IMR-90 (cell line): ENCODE measurements around the gene MRPL21. TPM values are rescaled to one million over a fixed set of nuclear protein-coding genes. Genes with fewer than 3 reads are reported as not detected.

ENCODE experiments used
- ATAC-seq: fragments of 200-7000 bp; cut with Tn5 transposase; 2 replicates; pipeline ENCODE4 v1.9.1; 2020; ENCODE audit warnings: low read depth, mild to moderate bottlenecking, moderate library complexity
- BruUV-seq: library from RNA; stranded (reverse); fragments of 400-500 nt; replicated peaks from 2 replicates; lab custom pipeline; 2021; lab: Mats Ljungman, UMichigan
- CTCF ChIA-PET: fragments of 300-600 bp; formaldehyde crosslinking; extraction: SDS; loops from one replicate; lab custom pipeline; 2021; ENCODE audit warnings: antibody characterized with exemption; lab: Yijun Ruan, JAX
- POLR2A ChIA-PET: fragments of 300-600 bp; sonication (Branson Sonifier 250); formaldehyde crosslinking; loops from one replicate; lab custom pipeline; 2022; ENCODE audit warnings: antibody characterized with exemption; ENCODE audit not compliant: unreplicated experiment; lab: Charles Lee
- DNase-seq: peaks from one replicate; pipeline ENCODE4 v3.0.0; 2013
- H2AFZ ChIP-seq: replicated peaks from 2 replicates; pipeline ENCODE3; 2013; ENCODE audit warnings: low read length, mild to moderate bottlenecking; ENCODE audit not compliant: poor library complexity
- H2AK5ac ChIP-seq: 2 replicates; pipeline ENCODE4 v1.6.1; 2013; ENCODE audit warnings: low read depth, low read length, inconsistent platforms
- H2AK9ac ChIP-seq: replicated peaks from 2 replicates; pipeline ENCODE3; 2013; ENCODE audit warnings: mild to moderate bottlenecking, low read depth, low read length, moderate library complexity; ENCODE audit not compliant: poor library complexity
- H2BK120ac ChIP-seq: 2 replicates; pipeline ENCODE4 v1.6.1; 2013; ENCODE audit warnings: low read depth, low read length, inconsistent platforms
- H2BK15ac ChIP-seq: 3 replicates; pipeline ENCODE4 v1.6.1; 2013; ENCODE audit warnings: low read depth, low read length, inconsistent platforms
- H2BK20ac ChIP-seq: 2 replicates; pipeline ENCODE4 v1.6.1; 2013; ENCODE audit warnings: low read depth, mild to moderate bottlenecking, inconsistent platforms, low read length, moderate library complexity
- H2BK5ac ChIP-seq: 2 replicates; pipeline ENCODE4 v1.6.1; 2013; ENCODE audit warnings: mild to moderate bottlenecking, low read depth, low read length, inconsistent platforms; ENCODE audit not compliant: poor library complexity, severe bottlenecking
- H3K14ac ChIP-seq: replicated peaks from 2 replicates; pipeline ENCODE4 v1.6.1; 2013; ENCODE audit warnings: low read depth, low read length, inconsistent platforms
- H3K18ac ChIP-seq: 2 replicates; pipeline ENCODE4 v1.6.1; 2013; ENCODE audit warnings: low read depth, low read length, control low read depth
- H3K23ac ChIP-seq: 2 replicates; pipeline ENCODE4 v1.6.1; 2013; ENCODE audit warnings: low read depth, low read length, inconsistent platforms
- H3K27ac ChIP-seq: 2 replicates; pipeline ENCODE4 v1.5.1; 2013; ENCODE audit warnings: mild to moderate bottlenecking, control low read depth, low read length; ENCODE audit not compliant: insufficient read depth
- H3K27me3 ChIP-seq: 2 replicates; pipeline ENCODE4 v1.6.1; 2013; ENCODE audit warnings: low read length; ENCODE audit not compliant: control insufficient read depth, insufficient read depth
- H3K36me3 ChIP-seq: 2 replicates; pipeline ENCODE4 v1.6.1; 2013; ENCODE audit warnings: low read length, mixed read lengths; ENCODE audit not compliant: control insufficient read depth, insufficient read depth
- H3K4ac ChIP-seq: 2 replicates; pipeline ENCODE4 v1.6.1; 2013; ENCODE audit warnings: low read depth, low read length, inconsistent platforms
- H3K4me1 ChIP-seq: 2 replicates; pipeline ENCODE4 v1.6.1; 2013; ENCODE audit warnings: low read length, mixed read lengths; ENCODE audit not compliant: control insufficient read depth, insufficient read depth
- H3K4me2 ChIP-seq: 2 replicates; pipeline ENCODE4 v1.6.1; 2013; ENCODE audit warnings: low read depth, mild to moderate bottlenecking, control low read depth, low read length, moderate library complexity
- H3K4me3 ChIP-seq: 2 replicates; pipeline ENCODE4 v1.5.1; 2013; ENCODE audit warnings: low read depth, mild to moderate bottlenecking, control low read depth, low read length, moderate library complexity; ENCODE audit not compliant: insufficient read depth
- H3K56ac ChIP-seq: 2 replicates; pipeline ENCODE4 v1.6.1; 2013; ENCODE audit warnings: low read length, inconsistent platforms; ENCODE audit not compliant: insufficient read depth; ENCODE audit errors: extremely low read depth
- H3K79me1 ChIP-seq, 2 experiments: 2 replicates each; pipeline ENCODE4 v1.6.1; 2013; ENCODE audit warnings: low read length in 2 of 2, inconsistent platforms in 1 of 2, low read depth in 1 of 2
- H3K9ac ChIP-seq: 2 replicates; pipeline ENCODE4 v1.6.1; 2013; ENCODE audit warnings: low read depth, low read length, control low read depth
- H3K9me1 ChIP-seq: 2 replicates; pipeline ENCODE4 v1.6.1; 2013; ENCODE audit warnings: low read length, inconsistent platforms; ENCODE audit not compliant: insufficient read depth
- H3K9me3 ChIP-seq: 2 replicates; pipeline ENCODE4 v1.6.1; 2013; ENCODE audit warnings: low read length; ENCODE audit not compliant: control insufficient read depth, insufficient read depth
- H4K20me1 ChIP-seq: 2 replicates; pipeline ENCODE4 v1.6.1; 2013; ENCODE audit warnings: low read length, inconsistent platforms; ENCODE audit not compliant: insufficient read depth
- H4K5ac ChIP-seq: 2 replicates; pipeline ENCODE4 v1.6.1; 2013; ENCODE audit warnings: mild to moderate bottlenecking, low read depth, low read length, control low read depth
- H4K8ac ChIP-seq, 2 experiments: 2 replicates each; pipeline ENCODE4 v1.6.1; 2013; ENCODE audit warnings: low read depth in 2 of 2, low read length in 2 of 2, control low read depth in 1 of 2, inconsistent platforms in 1 of 2
- H4K91ac ChIP-seq: 2 replicates; pipeline ENCODE4 v1.6.1; 2013; ENCODE audit warnings: low read depth, low read length, inconsistent platforms; ENCODE audit not compliant: insufficient read depth
- BHLHE40 ChIP-seq: fragments of 150-350 bp; IDR thresholded peaks from 2 replicates; pipeline ENCODE4 v1.6.1; 2016; ENCODE audit warnings: mild to moderate bottlenecking, low read depth, low read length
- CEBPB ChIP-seq: IDR thresholded peaks from 2 replicates; pipeline ENCODE4 v1.6.1; 2012; ENCODE audit warnings: low read depth, low read length, improper control_type of control experiment
- CTCF ChIP-seq: conservative IDR thresholded peaks from 2 replicates; pipeline ENCODE4 v1.5.1; 2012; ENCODE audit warnings: mild to moderate bottlenecking, low read depth, low read length, improper control_type of control experiment
- ELK1 ChIP-seq: fragments of 150-350 bp; IDR thresholded peaks from 2 replicates; pipeline ENCODE4 v1.6.1; 2016; ENCODE audit warnings: low read depth, mild to moderate bottlenecking, low read length, moderate library complexity, borderline replicate concordance
- FOS ChIP-seq: fragments of 150-350 bp; IDR thresholded peaks from 2 replicates; pipeline ENCODE4 v1.6.1; 2016; ENCODE audit warnings: low read depth, low read length
- MAZ ChIP-seq: IDR thresholded peaks from 2 replicates; pipeline ENCODE4 v1.6.1; 2012; ENCODE audit warnings: low read depth, mild to moderate bottlenecking, low read length, improper control_type of control experiment, moderate library complexity, borderline replicate concordance
- MXI1 ChIP-seq: IDR thresholded peaks from 2 replicates; pipeline ENCODE4 v1.6.1; 2012; ENCODE audit warnings: low read depth, mild to moderate bottlenecking, low read length, moderate library complexity, borderline replicate concordance
- RAD21 ChIP-seq: IDR thresholded peaks from 2 replicates; pipeline ENCODE4 v1.6.1; 2012; ENCODE audit warnings: low read length, improper control_type of control experiment
- RCOR1 ChIP-seq: IDR thresholded peaks from 2 replicates; pipeline ENCODE4 v1.6.1; 2012; ENCODE audit warnings: mild to moderate bottlenecking, low read length, improper control_type of control experiment; ENCODE audit not compliant: insufficient replicate concordance
- RFX5 ChIP-seq: IDR thresholded peaks from 2 replicates; pipeline ENCODE4 v1.8.0; 2012; ENCODE audit warnings: low read depth, mild to moderate bottlenecking, low read length, moderate library complexity
- SMC3 ChIP-seq: fragments of 150-350 bp; IDR thresholded peaks from 2 replicates; pipeline ENCODE4 v1.6.1; 2016; ENCODE audit warnings: low read depth, mild to moderate bottlenecking, antibody characterized with exemption, low read length, moderate library complexity
- WGBS, 2 experiments: methylation state at CpG; one replicate each; pipeline versions ENCODE4 v1.1.5 to v1.1.7; 2013; ENCODE audit warnings: missing lambda C conversion rate in 2 of 2; ENCODE audit not compliant: insufficient read length in 1 of 2; ENCODE audit errors: extremely low coverage in 2 of 2; 5-methylcytosine and 5-hydroxymethylcytosine counted together
- dilution Hi-C: fragments of 300-500 bp; cut with HindIII; formaldehyde crosslinking; loops from one replicate; pipeline ENCODE4 v1.14.3; 2018; ENCODE audit warnings: low sequenced_read_pairs; ENCODE audit not compliant: unreplicated experiment
- in situ Hi-C: fragments of 300-500 bp; cut with MboI; formaldehyde crosslinking; loops from 3 replicates; pipeline ENCODE4 v1.14.3; 2019; ENCODE audit warnings: low sequenced_read_pairs, inconsistent platforms, mixed read lengths
- intact Hi-C: fragments of 100-400 bp; cut with micrococcal nuclease; formaldehyde crosslinking; loops from 2 replicates; pipeline ENCODE4 v1.10.0; 2022
- polyA plus RNA-seq, 3 experiments: library from polyadenylated mRNA; depleted of rRNA; stranded (reverse); fragments of >200 nt; gene quantifications; 2 replicates each; pipeline ENCODE4 v1.2.3, GENCODE V29; 2012; ENCODE audit warnings: low replicate concordance in 1 of 3
- total RNA-seq: library from RNA; depleted of rRNA; stranded (reverse); fragments of >200 nt; gene quantifications from 2 replicates; pipeline ENCODE4 v1.2.3, GENCODE V29; 2012

Gene MRPL21
- total and polyA plus RNA-seq, 2 of the 4 experiments (the other 2 are of a cell fraction) = 19.2 to 26.3 TPM

- DNase-seq (no peak), ATAC-seq (no peak; the same call in 1 of the 2 replicates)
- in situ Hi-C loops = no loop called here
- Histone ChIP-seq H2AK5ac (no peak overlapping the region), H3K9ac (no peak overlapping the region), H3K4me1 (peaks cover 10% of the 10 kb centered on the region), H2BK20ac (no peak overlapping the region), H2AK9ac (no peak overlapping the region), H2BK120ac (no peak overlapping the region), H3K18ac (no peak overlapping the region), H3K4me3 (no peak overlapping the region), H3K9me3 (no peaks in the 10 kb centered on the region), H3K36me3 (no peaks in the 10 kb centered on the region), H4K8ac (no peak overlapping the region), H3K27me3 (no peaks in the 10 kb centered on the region; the same call in 1 of the 2 replicates), H2AFZ (no peak overlapping the region), H4K91ac (no peak overlapping the region), H4K5ac (no peak overlapping the region), H3K9me1 (no peaks in the 10 kb centered on the region; the same call in 1 of the 2 replicates), H3K23ac (no peak overlapping the region), H3K4me2 (no peak overlapping the region), H4K20me1 (no peaks in the 10 kb centered on the region), H3K4ac (no peak overlapping the region), H3K14ac (no peak overlapping the region), H2BK15ac (no peak overlapping the region), H3K27ac (no peak overlapping the region), H3K79me1 (no peaks in the 10 kb centered on the region), H3K56ac (no peak overlapping the region), H2BK5ac (no peak overlapping the region)
- BruUV-seq = no TSS peak
- ChIA-PET CTCF (interaction anchor here (0.7 to 0.9 kb wide), 3 partner anchors 17 to 1944 kb away, joined by 3 read pairs; no protein-coding TSS in a partner anchor), POLR2A (no interaction called here)
- TF ChIP-seq SMC3 (peak; percentile 37; the same call in 1 of the 2 replicates), RAD21 (peak; percentile 20), RFX5 (no peak), MXI1 (no peak), ELK1 (no peak), RCOR1 (no peak), CEBPB (no peak), BHLHE40 (no peak), CTCF (peak; percentile 26; the same call in 1 of the 2 replicates), MAZ (no peak), FOS (no peak)
- dilution Hi-C loops = no loop called here
- WGBS, 2 experiments = 50% methylated on average over 1 of the region's 5 CpGs; no CpG with 5 or more reads in 1 of the 2 experiments
- intact Hi-C loops = no loop called here
Observed at GRCh38 chr11:68950270-68950669, 46.6 kb upstream of the MRPL21 start.
